ENCODE results near the gene RPL19.
A peak's percentile ranks its signal among the peaks of the same experiment; 100 is the strongest.
"Not testable (repeated sequence)": the region's sequence is repeated elsewhere in the genome, so short reads cannot be mapped to it uniquely, and the experiment has no call there.

Gene RPL19

GRCh38 chr17:39244016-39244599 is 44.0 kb downstream of the RPL19 start:
- DNase-seq (ENCODE audit: low read depth, low spot score) = no peak

DNA sequence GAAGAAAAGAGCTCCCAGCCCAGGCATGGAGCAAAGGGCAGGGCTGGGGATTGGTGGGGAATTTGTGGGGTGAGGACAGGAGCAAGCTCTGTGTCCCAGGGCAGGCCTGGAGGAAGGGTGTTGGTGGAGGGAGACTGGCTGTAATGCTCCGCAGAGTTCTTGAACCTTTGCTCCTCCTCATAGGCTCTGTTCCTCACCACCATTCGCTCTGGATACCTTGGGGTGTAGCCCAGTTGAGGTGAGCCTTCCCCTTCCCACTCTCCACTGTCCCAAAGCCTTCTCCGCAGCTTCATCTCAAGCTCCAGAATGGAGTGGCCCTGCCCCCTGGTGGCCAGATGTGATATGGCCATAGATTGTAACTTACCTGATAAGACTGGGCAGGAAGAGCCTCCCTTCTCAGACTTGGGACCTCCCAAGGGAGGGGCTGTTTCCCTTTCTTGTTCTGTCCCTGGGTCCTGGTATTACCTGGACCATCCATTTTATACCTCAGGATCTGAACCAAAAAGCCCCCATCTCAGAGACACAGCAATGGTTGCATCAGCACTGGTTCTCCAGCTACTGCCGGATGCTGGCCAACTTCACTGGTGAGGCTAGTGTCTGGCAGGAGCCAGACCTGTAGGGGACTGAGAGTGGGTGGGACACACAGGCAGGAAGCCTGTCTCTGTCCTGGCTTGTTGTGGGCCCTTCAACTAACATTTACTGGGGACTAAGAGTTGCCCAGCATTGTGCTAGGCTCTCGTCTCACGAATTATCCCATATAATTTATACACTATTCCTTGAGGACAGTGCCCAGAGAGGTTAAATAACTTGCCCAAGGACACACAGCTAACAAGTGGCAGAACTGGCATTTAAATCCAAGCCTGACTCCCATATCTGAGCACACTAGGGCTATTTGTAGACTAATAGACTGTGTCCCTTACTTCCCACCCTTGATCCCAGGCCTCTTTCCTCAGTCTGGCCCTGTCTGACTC is 44.8 kb downstream of the RPL19 start:
- peak; percentile 80 for DNase-seq (ENCODE audit: low read depth, low spot score)

DNA sequence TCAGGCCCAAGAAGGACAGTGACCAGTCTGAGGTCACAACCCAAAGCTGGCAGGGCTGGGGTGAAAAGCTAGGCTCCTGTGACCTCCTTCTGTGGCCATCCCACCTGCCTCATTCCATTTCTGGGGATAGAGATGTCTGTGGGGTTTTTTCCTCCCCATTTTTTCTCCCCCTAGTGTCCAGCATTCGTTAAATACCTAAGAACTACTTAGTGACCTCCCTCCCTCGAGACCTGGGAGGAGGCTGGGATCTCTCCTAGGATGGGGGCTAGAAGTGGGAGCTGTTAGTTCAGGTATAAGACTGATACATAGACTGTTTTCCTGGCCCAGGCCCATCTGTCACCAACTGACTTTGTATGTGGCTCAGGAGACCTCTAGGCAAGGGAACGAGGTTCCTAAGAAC is 46.2 kb downstream of the RPL19 start:
- DNase-seq (ENCODE audit: low read depth, low spot score) = no peak

DNA sequence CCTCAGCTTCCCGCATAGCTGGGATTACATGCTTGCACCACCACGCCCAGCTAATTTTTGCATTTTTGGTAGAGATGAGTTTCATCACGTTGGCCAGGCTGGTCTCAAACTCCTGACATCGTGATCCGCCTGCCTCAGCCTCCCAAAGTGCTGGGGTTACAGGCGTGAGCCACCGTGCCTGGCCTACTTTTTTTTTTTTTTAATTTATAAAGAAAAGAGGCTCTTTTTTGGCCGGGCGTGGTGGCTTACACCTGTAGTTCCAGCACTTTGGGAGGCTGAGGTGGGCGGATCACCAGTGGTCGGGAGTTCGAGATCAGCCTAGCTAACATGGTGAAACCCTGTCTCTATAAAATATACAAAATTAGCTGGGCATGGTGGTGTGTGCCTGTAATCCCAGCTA is 50.0 kb downstream of the RPL19 start:
- DNase-seq (ENCODE audit: low read depth, low spot score) = not testable (repeated sequence)

GRCh38 chr17:39251997-39252396 is 51.9 kb downstream of the RPL19 start:
- DNase-seq (ENCODE audit: low read depth, low spot score) = no peak

- DNase-seq (ENCODE audit: low read depth, low spot score) = no peak
Measured at GRCh38 chr17:39252788-39253460, 52.8 kb downstream of the RPL19 start.
